PC-3 (cell line): Measurements from ENCODE around the gene CMC1. TPM values are rescaled to one million over a fixed set of nuclear protein-coding genes. Genes with fewer than 3 reads are reported as not detected.

ENCODE experiments used
- ATAC-seq: fragments of 200-7000 bp; cut with Tn5 transposase; 2 replicates; pipeline ENCODE4 v1.9.1; 2020; ENCODE audit warnings: mild to moderate bottlenecking, moderate library complexity
- BruUV-seq: library from RNA; stranded (reverse); fragments of 400-500 nt; replicated peaks from 2 replicates; lab custom pipeline; 2021; lab: Mats Ljungman, UMichigan
- CTCF ChIA-PET: fragments of 300-600 bp; sonication (Branson Sonifier 250); formaldehyde crosslinking; loops from one replicate; lab custom pipeline; 2022; ENCODE audit warnings: antibody characterized with exemption; lab: Charles Lee
- POLR2A ChIA-PET: fragments of 300-600 bp; sonication (Branson Sonifier 250); formaldehyde crosslinking; loops from one replicate; lab custom pipeline; 2022; ENCODE audit warnings: antibody characterized with exemption; ENCODE audit not compliant: unreplicated experiment; lab: Charles Lee
- DNase-seq: peaks from one replicate; pipeline ENCODE4 v3.0.0-alpha.2; 2015
- H2AFZ ChIP-seq: fragments of 300-600 bp; sonication (generic); 2 replicates; pipeline ENCODE4 v1.6.0; 2016; ENCODE audit warnings: antibody characterized with exemption, low read length
- H3F3A ChIP-seq: fragments of 300-600 bp; sonication (generic); one replicate; pipeline ENCODE4 v1.6.0; 2017; ENCODE audit warnings: antibody characterized with exemption, low read length, control low read depth, mild to moderate bottlenecking; ENCODE audit not compliant: unreplicated experiment
- H3K27ac ChIP-seq: fragments of 300-600 bp; sonication (generic); 2 replicates; pipeline ENCODE4 v1.5.1; 2016; ENCODE audit warnings: mild to moderate bottlenecking, low read length
- H3K27me3 ChIP-seq: fragments of 300-600 bp; sonication (generic); 2 replicates; pipeline ENCODE4 v1.6.1; 2016; ENCODE audit warnings: low read length, mixed read lengths
- H3K36me3 ChIP-seq: fragments of 300-600 bp; sonication (generic); 2 replicates; pipeline ENCODE4 v1.6.1; 2016; ENCODE audit warnings: low read depth, mixed run types, low read length, mixed read lengths
- H3K4me1 ChIP-seq: fragments of 300-600 bp; sonication (generic); 2 replicates; pipeline ENCODE4 v1.5.1; 2016; ENCODE audit warnings: low read length; ENCODE audit not compliant: insufficient read depth
- H3K4me2 ChIP-seq: fragments of 300-600 bp; sonication (generic); 2 replicates; pipeline ENCODE4 v1.6.0; 2016; ENCODE audit warnings: low read length
- H3K4me3 ChIP-seq: fragments of 300-600 bp; sonication (generic); 2 replicates; pipeline ENCODE4 v1.5.1; 2016; ENCODE audit warnings: mild to moderate bottlenecking, low read length, mixed read lengths
- H3K79me2 ChIP-seq: fragments of 300-600 bp; sonication (generic); 2 replicates; pipeline ENCODE4 v1.6.1; 2017; ENCODE audit warnings: low read length, mixed read lengths
- H3K9ac ChIP-seq: fragments of 300-600 bp; sonication (generic); 2 replicates; pipeline ENCODE4 v1.6.0; 2016; ENCODE audit warnings: mild to moderate bottlenecking, low read length
- H3K9me2 ChIP-seq: fragments of 300-600 bp; sonication (generic); replicated peaks from 2 replicates; pipeline ENCODE4 v1.6.1; 2016; ENCODE audit warnings: mixed run types, low read length, mixed read lengths
- H3K9me3 ChIP-seq: fragments of 300-600 bp; sonication (generic); 2 replicates; pipeline ENCODE4 v1.6.1; 2016; ENCODE audit warnings: low read length, mixed read lengths
- H4K20me1 ChIP-seq: fragments of 300-600 bp; sonication (generic); 2 replicates; pipeline ENCODE4 v1.6.1; 2016; ENCODE audit warnings: low read length, mixed read lengths
- CTCF ChIP-seq: fragments of 300-600 bp; sonication (generic); conservative IDR thresholded peaks from 2 replicates; pipeline ENCODE4 v1.5.1; 2017; ENCODE audit warnings: antibody characterized with exemption, low read depth, mild to moderate bottlenecking, low read length
- EZH2 ChIP-seq: fragments of 300-600 bp; sonication (generic); IDR thresholded peaks from one replicate; pipeline ENCODE4 v1.6.1; 2017; ENCODE audit warnings: antibody characterized with exemption, mild to moderate bottlenecking, low read length; ENCODE audit not compliant: unreplicated experiment
- EZH2phosphoT487 ChIP-seq: fragments of 300-600 bp; sonication (generic); IDR thresholded peaks from 2 replicates; pipeline ENCODE4 v1.6.1; 2018; ENCODE audit warnings: mild to moderate bottlenecking, antibody characterized with exemption, low read length, borderline replicate concordance
- intact Hi-C: fragments of 100-400 bp; cut with micrococcal nuclease; formaldehyde crosslinking; loops from 2 replicates; pipeline ENCODE4 v1.9.0; 2023
- total RNA-seq: library from RNA; depleted of rRNA; stranded (reverse); fragments of >200 nt; gene quantifications from 2 replicates; pipeline ENCODE4 v1.2.3, GENCODE V29; 2014

CMC1 gene
- total RNA-seq, 1 experiment from 2014 or later = 16.7 TPM

DNA sequence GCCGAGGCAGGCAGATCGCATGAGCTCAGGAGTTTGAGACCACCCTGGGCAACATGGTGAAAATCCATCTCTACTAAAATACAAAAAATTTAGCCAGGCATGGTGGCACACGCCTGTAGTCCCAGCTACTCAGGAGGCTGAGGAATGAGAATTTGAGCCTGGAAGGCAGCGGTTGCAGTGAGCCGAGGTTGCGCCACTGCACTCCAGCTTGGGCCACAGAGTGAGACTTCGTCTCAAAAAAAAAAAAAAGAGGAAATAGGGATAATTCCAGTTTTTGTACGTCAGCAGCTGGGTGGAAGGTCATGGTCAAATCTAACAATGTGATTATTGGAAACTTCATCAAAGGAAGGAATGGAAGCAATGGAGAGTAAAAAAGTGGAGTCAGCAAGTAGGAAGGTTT lies 3.1 kb downstream of the CMC1 start:
- Histone ChIP-seq H3K27me3 (no peaks in the 10 kb centered on the region), H3K4me1 (peaks cover 24% of the 10 kb centered on the region), H4K20me1 (no peaks in the 10 kb centered on the region), H2AFZ (no peak overlapping the region), H3K27ac (no peak overlapping the region), H3K9me3 (no peaks in the 10 kb centered on the region), H3K36me3 (no peaks in the 10 kb centered on the region), H3K9me2 (no peaks in the 10 kb centered on the region), H3K9ac (no peak overlapping the region), H3K4me3 (no peak overlapping the region), H3K4me2 (no peak overlapping the region), H3K79me2 (peaks cover 81% of the 10 kb centered on the region), H3F3A (no peaks in the 10 kb centered on the region)
- POLR2A ChIA-PET = no interaction called here
- CTCF ChIA-PET = no interaction called here
- DNase-seq (no peak), ATAC-seq (no peak)
- BruUV-seq = no TSS peak
- TF ChIP-seq EZH2phosphoT487 (no peak), CTCF (no peak), EZH2 (no peak)
- intact Hi-C loops = loop anchor here (5.0 kb wide), 1 partner anchor 532 kb away; no protein-coding TSS in a partner anchor

DNA sequence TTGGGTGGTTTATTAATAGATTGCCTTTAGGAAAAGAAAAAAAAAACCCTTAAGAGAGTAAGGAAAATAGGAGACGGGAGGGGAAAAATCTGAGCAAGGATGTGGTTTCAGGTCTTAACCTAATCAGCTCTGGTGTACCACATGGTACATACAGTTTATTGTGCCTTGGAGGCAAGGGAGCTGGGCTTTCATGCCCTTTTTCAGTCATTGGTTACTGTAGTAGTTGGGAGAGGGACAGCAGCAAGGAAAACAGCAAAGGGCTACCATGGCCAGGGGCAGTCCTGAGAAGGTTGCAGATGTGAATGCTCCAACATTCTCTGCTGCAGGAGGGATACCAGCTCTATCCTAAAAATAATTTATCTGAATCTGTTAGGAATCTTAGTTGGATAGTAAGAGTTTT lies 5.9 kb downstream of the CMC1 start:
- Histone ChIP-seq H3K9me2 (no peaks in the 10 kb centered on the region), H3K4me2 (no peak overlapping the region), H3K4me1 (peaks cover 32% of the 10 kb centered on the region), H2AFZ (no peak overlapping the region), H4K20me1 (no peaks in the 10 kb centered on the region), H3K9me3 (no peaks in the 10 kb centered on the region), H3K27ac (no peak overlapping the region), H3K4me3 (no peak overlapping the region), H3K27me3 (no peaks in the 10 kb centered on the region), H3F3A (no peaks in the 10 kb centered on the region), H3K79me2 (peaks cover 97% of the 10 kb centered on the region), H3K36me3 (no peaks in the 10 kb centered on the region), H3K9ac (no peak overlapping the region)
- no peak for TF ChIP-seq EZH2
- no peak for TF ChIP-seq EZH2phosphoT487
- TF ChIP-seq CTCF = no peak
- ChIA-PET POLR2A (interaction anchor here (0.6 kb wide), 1 partner anchor 135 kb away, joined by 3 read pairs; no protein-coding TSS in a partner anchor), CTCF (interaction anchor here (1.4 kb wide), 1 partner anchor 20 kb away, joined by 5 read pairs; no protein-coding TSS in a partner anchor)
- intact Hi-C loops = no loop called here
- no peak for DNase-seq
- ATAC-seq = no peak
- BruUV-seq = no TSS peak

DNA sequence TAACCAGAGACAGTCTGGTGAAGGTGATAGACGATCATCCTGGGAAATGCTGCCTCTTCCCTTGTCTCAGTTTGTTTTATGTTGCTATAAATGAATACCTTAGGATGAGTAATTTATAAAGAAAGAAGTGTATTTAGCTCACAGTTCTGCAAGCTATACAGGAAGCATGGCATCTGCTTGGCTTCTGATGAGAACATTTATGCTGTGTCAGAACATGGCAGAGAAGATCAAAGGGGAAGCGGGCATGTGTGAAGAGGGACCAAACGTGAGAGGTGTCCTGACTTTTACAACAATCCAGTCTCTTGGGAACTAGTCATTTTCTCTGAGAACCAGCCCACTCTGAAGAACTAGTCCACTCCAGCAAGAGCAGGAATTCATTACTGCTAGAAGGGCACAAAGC lies 9.6 kb downstream of the CMC1 start:
- Histone ChIP-seq H4K20me1 (no peaks in the 10 kb centered on the region), H3K9me3 (no peaks in the 10 kb centered on the region), H3F3A (no peaks in the 10 kb centered on the region), H2AFZ (no peak overlapping the region), H3K4me1 (peaks cover 21% of the 10 kb centered on the region), H3K4me3 (no peak overlapping the region), H3K4me2 (peak overlapping the region; percentile 7; the same call in 1 of the 2 replicates), H3K27ac (peak overlapping the region; percentile 67), H3K9me2 (no peaks in the 10 kb centered on the region), H3K79me2 (peaks cover 73% of the 10 kb centered on the region), H3K27me3 (no peaks in the 10 kb centered on the region), H3K36me3 (no peaks in the 10 kb centered on the region), H3K9ac (peak overlapping the region; percentile 10; the same call in 1 of the 2 replicates)
- intact Hi-C loops = no loop called here
- CTCF ChIA-PET = interaction anchor here (0.6 kb wide), 1 partner anchor 181 kb away, joined by 3 read pairs; no protein-coding TSS in a partner anchor
- TF ChIP-seq CTCF (no peak), EZH2phosphoT487 (no peak), EZH2 (no peak)
- BruUV-seq = no TSS peak
- POLR2A ChIA-PET = interaction anchor here (0.6 kb wide), 1 partner anchor 538 kb away, joined by 3 read pairs; no protein-coding TSS in a partner anchor
- ATAC-seq (peak; percentile 75), DNase-seq (peak; percentile 34)
